ENCODE data around the gene HSPB1. TPM values are rescaled to one million over a fixed set of nuclear protein-coding genes. Genes with fewer than 3 reads are reported as not detected.

The HSPB1 gene
- total RNA-seq, 1 experiment from 2014 or later, result 202 TPM

Other genes with a start within 250 kb of the HSPB1 start
- 17.7 to 24.6 TPM (median 20.7 TPM) in 3 replicates for gene SRRM3, start 100.8 kb upstream of the HSPB1 start, total RNA-seq (2021)
- gene YWHAG, start 56.3 kb downstream of the HSPB1 start, total RNA-seq (2021), result 192 to 201 TPM (median 200 TPM) in 3 replicates
- 18.1 to 27.9 TPM (median 24.4 TPM) in 3 replicates for gene SSC4D, start 107.0 kb downstream of the HSPB1 start, total RNA-seq (2021)
- gene ZP3, start 122.3 kb downstream of the HSPB1 start, total RNA-seq (2021), result 1.8 to 9.3 TPM (median 3.3 TPM) in 3 replicates
- 60.9 to 79.2 TPM (median 62.1 TPM) in 3 replicates for gene DTX2, start 159.0 kb downstream of the HSPB1 start, total RNA-seq (2021)
- gene UPK3B, start 207.9 kb downstream of the HSPB1 start, total RNA-seq (2021), result 1.4 to 3.6 TPM (median 3.2 TPM) in 3 replicates
- gene SPDYE16, start 240.6 kb downstream of the HSPB1 start, total RNA-seq (2021), result not detected in 3 replicates

Measured in WTC11 (cell line).